WI38 (cell line): Measurements from ENCODE around the gene CELF4.

Experiments used
- H3K4me3 ChIP-seq: 2 replicates; pipeline ENCODE4 v1.5.1; 2011; ENCODE audit warnings: low read depth, mild to moderate bottlenecking, control low read depth, low read length
- CTCF ChIP-seq: IDR thresholded peaks from 2 replicates; pipeline ENCODE4 v1.5.1; 2012; ENCODE audit warnings: low read depth, mild to moderate bottlenecking, control low read depth, low read length

The CELF4 gene

GRCh38 chr18:37496568-37496967, 69.0 kb downstream of the CELF4 start:
- no peak for TF ChIP-seq CTCF
- no peak overlapping the region for H3K4me3 ChIP-seq

- no peak for TF ChIP-seq CTCF
- no peak overlapping the region for H3K4me3 ChIP-seq
Observed at GRCh38 chr18:37495354-37495753, 70.2 kb downstream of the CELF4 start.

- no peak for TF ChIP-seq CTCF
- no peak overlapping the region for H3K4me3 ChIP-seq
Observed at GRCh38 chr18:37494406-37494805, 71.2 kb downstream of the CELF4 start.

GRCh38 chr18:37493352-37493935, 72.2 kb downstream of the CELF4 start:
- H3K4me3 ChIP-seq = no peak overlapping the region
- TF ChIP-seq CTCF = no peak

- TF ChIP-seq CTCF = no peak
- no peak overlapping the region for H3K4me3 ChIP-seq
Observed at GRCh38 chr18:37492952-37493351, 72.6 kb downstream of the CELF4 start.

GRCh38 chr18:37491526-37491925, 74.1 kb downstream of the CELF4 start:
- no peak overlapping the region for H3K4me3 ChIP-seq
- TF ChIP-seq CTCF = no peak

- no peak overlapping the region for H3K4me3 ChIP-seq
Observed at GRCh38 chr18:37489998-37490397, 75.6 kb downstream of the CELF4 start.

More at GRCh38 chr18:37489998-37490397, 75.6 kb downstream of the CELF4 start:
- no peak for TF ChIP-seq CTCF
